HL-60 (cell line): ENCODE measurements around the gene SCAANT1.
A peak's percentile ranks its signal among the peaks of the same experiment; 100 is the strongest.

Experiments
- SPI1 ChIP-seq: IDR thresholded peaks from 2 replicates; pipeline ENCODE4 v1.6.1; 2012; ENCODE audit warnings: low read depth, mild to moderate bottlenecking, borderline replicate concordance
- TF ChIP-seq, protein P1 (sequence below): IDR thresholded peaks from 2 replicates; pipeline ENCODE4 v1.6.1; 2012; ENCODE audit warnings: low read depth; ENCODE audit not compliant: insufficient replicate concordance
- TF ChIP-seq, protein P2 (sequence below): IDR thresholded peaks from one replicate; pipeline ENCODE4 v1.5.1; 2011; ENCODE audit warnings: low read length, control low read depth, inconsistent platforms; ENCODE audit not compliant: insufficient read depth

DNA sequence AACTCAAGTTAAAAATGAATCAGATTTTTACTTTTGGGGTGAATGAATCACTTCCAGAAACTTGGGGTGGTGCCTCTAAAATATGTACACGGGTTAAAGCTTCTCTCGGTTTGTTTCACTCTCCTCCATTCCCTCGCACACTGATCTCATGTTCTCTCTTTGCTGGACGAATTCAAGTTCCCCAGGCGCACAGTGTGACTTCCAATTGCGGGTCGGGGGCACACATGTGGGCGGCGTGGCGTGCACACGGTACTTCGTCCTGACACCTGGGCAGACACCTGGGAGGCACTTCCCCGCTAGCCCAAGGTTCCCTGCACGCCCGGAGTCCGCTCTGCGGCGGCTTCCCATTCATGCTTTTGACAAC is 692 bp downstream of the SCAANT1 start:
- TF ChIP-seq, protein P1, sequence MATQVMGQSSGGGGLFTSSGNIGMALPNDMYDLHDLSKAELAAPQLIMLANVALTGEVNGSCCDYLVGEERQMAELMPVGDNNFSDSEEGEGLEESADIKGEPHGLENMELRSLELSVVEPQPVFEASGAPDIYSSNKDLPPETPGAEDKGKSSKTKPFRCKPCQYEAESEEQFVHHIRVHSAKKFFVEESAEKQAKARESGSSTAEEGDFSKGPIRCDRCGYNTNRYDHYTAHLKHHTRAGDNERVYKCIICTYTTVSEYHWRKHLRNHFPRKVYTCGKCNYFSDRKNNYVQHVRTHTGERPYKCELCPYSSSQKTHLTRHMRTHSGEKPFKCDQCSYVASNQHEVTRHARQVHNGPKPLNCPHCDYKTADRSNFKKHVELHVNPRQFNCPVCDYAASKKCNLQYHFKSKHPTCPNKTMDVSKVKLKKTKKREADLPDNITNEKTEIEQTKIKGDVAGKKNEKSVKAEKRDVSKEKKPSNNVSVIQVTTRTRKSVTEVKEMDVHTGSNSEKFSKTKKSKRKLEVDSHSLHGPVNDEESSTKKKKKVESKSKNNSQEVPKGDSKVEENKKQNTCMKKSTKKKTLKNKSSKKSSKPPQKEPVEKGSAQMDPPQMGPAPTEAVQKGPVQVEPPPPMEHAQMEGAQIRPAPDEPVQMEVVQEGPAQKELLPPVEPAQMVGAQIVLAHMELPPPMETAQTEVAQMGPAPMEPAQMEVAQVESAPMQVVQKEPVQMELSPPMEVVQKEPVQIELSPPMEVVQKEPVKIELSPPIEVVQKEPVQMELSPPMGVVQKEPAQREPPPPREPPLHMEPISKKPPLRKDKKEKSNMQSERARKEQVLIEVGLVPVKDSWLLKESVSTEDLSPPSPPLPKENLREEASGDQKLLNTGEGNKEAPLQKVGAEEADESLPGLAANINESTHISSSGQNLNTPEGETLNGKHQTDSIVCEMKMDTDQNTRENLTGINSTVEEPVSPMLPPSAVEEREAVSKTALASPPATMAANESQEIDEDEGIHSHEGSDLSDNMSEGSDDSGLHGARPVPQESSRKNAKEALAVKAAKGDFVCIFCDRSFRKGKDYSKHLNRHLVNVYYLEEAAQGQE: no peak
- TF ChIP-seq, protein P2, sequence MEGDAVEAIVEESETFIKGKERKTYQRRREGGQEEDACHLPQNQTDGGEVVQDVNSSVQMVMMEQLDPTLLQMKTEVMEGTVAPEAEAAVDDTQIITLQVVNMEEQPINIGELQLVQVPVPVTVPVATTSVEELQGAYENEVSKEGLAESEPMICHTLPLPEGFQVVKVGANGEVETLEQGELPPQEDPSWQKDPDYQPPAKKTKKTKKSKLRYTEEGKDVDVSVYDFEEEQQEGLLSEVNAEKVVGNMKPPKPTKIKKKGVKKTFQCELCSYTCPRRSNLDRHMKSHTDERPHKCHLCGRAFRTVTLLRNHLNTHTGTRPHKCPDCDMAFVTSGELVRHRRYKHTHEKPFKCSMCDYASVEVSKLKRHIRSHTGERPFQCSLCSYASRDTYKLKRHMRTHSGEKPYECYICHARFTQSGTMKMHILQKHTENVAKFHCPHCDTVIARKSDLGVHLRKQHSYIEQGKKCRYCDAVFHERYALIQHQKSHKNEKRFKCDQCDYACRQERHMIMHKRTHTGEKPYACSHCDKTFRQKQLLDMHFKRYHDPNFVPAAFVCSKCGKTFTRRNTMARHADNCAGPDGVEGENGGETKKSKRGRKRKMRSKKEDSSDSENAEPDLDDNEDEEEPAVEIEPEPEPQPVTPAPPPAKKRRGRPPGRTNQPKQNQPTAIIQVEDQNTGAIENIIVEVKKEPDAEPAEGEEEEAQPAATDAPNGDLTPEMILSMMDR: no peak
- peak; percentile 8; the same call in 1 of the 2 replicates for TF ChIP-seq SPI1
